HCT116 (cell line): ENCODE results near the gene BCL2L11. TPM values are rescaled to one million over a fixed set of nuclear protein-coding genes. Genes with fewer than 3 reads are reported as not detected.

ENCODE experiments used
- ATAC-seq: fragments of 200-7000 bp; cut with Tn5 transposase; 2 replicates; pipeline ENCODE4 v1.9.1; 2020; ENCODE audit warnings: mild to moderate bottlenecking, moderate library complexity
- BruUV-seq: library from RNA; stranded (reverse); fragments of 400-500 nt; replicated peaks from 2 replicates; lab custom pipeline; 2021; lab: Mats Ljungman, UMichigan
- CTCF ChIA-PET: fragments of 300-600 bp; sonication (Branson Sonifier 250); formaldehyde crosslinking; loops from one replicate; lab custom pipeline; 2021; ENCODE audit warnings: antibody characterized with exemption; lab: Charles Lee
- POLR2A ChIA-PET: fragments of 300-600, 350-600 bp; sonication (Branson Sonifier 250); formaldehyde crosslinking; loops from one replicate; lab custom pipeline; 2021; ENCODE audit warnings: antibody characterized with exemption; lab: Charles Lee
- RAD21 ChIA-PET, 2 experiments: fragments of 300-600 bp; sonication (Branson Sonifier 250); formaldehyde crosslinking; loops; one replicate each; lab custom pipeline; 2023; ENCODE audit warnings: low total read pairs in 2 of 2; ENCODE audit not compliant: uncharacterized antibody in 2 of 2, unreplicated experiment in 2 of 2, low non-redundant PET in 1 of 2; lab: Charles Lee
- DNase-seq: peaks from one replicate; pipeline ENCODE4 v3.0.0-alpha.2; 2010; ENCODE audit warnings: low read depth, low spot score
- H2AFZ ChIP-seq: fragments of 200-600 bp; shearing (Covaris generic), sonication (generic); 2 replicates; pipeline ENCODE4 v1.6.1; 2017; ENCODE audit warnings: low read depth, mixed run types, mixed read lengths, antibody characterized with exemption, low read length; ENCODE audit not compliant: poor library complexity, severe bottlenecking
- H3K27ac ChIP-seq: 2 replicates; pipeline ENCODE4 v1.5.1; 2012; ENCODE audit warnings: low read depth, low read length
- H3K27me3 ChIP-seq: fragments of 200-600 bp; sonication (generic); 2 replicates; pipeline ENCODE4 v1.6.1; 2016; ENCODE audit warnings: mixed run types, low read length, mixed read lengths; ENCODE audit not compliant: insufficient read depth
- H3K36me3 ChIP-seq, 2 experiments: fragments of 200-500 bp in 1 of 2; fragments of 200-600 bp in 1 of 2; sonication (Bioruptor generic) in 1 of 2; sonication (generic) in 1 of 2; 2 replicates each; pipeline versions ENCODE4 v1.5.1 to v1.6.1; 2014 to 2016; ENCODE audit warnings: low read length in 2 of 2, inconsistent platforms in 1 of 2, mixed read lengths in 1 of 2, mixed run types in 1 of 2; ENCODE audit not compliant: insufficient read depth in 2 of 2, control insufficient read depth in 1 of 2
- H3K4me1 ChIP-seq, 2 experiments: fragments of 200-600 bp in 1 of 2; sonication (generic) in 1 of 2; 2 replicates each; pipeline versions ENCODE4 v1.5.1 to v1.6.1; 2012 to 2017; ENCODE audit warnings: low read length in 2 of 2, inconsistent platforms in 1 of 2, mild to moderate bottlenecking in 1 of 2, mixed read lengths in 1 of 2, mixed run types in 1 of 2, moderate library complexity in 1 of 2; ENCODE audit not compliant: insufficient read depth in 2 of 2, control insufficient read depth in 1 of 2
- H3K4me2 ChIP-seq: fragments of 200-600 bp; sonication (generic); 2 replicates; pipeline ENCODE4 v1.6.1; 2017; ENCODE audit warnings: mixed run types, low read length, mixed read lengths
- H3K4me3 ChIP-seq, 2 experiments: fragments of 200-600 bp in 1 of 2; sonication (generic) in 1 of 2; replicated peaks in 1 of 2; 2 replicates each; pipeline ENCODE4 v1.5.1; 2011 to 2016; ENCODE audit warnings: low read length in 2 of 2, control low read depth in 1 of 2, low read depth in 1 of 2, mild to moderate bottlenecking in 1 of 2, mixed read lengths in 1 of 2, mixed run types in 1 of 2
- H3K79me2 ChIP-seq: fragments of 200-600 bp; sonication (generic); 2 replicates; pipeline ENCODE4 v1.6.1; 2017; ENCODE audit warnings: mild to moderate bottlenecking, mixed run types, low read length, moderate library complexity, mixed read lengths; ENCODE audit not compliant: insufficient read depth
- H3K9ac ChIP-seq: fragments of 200-600 bp; sonication (generic); 2 replicates; pipeline ENCODE4 v1.6.1; 2016; ENCODE audit warnings: low read length, mixed read lengths
- H3K9me2 ChIP-seq: fragments of 200-600 bp; sonication (generic), shearing (Covaris generic); 2 replicates; pipeline ENCODE4 v1.6.1; 2017; ENCODE audit warnings: mixed run types, mild to moderate bottlenecking, moderate library complexity; ENCODE audit not compliant: insufficient read depth
- H3K9me3 ChIP-seq, 2 experiments: fragments of 200-500 bp in 1 of 2; fragments of 200-600 bp in 1 of 2; sonication (Bioruptor generic) in 1 of 2; sonication (generic) in 1 of 2; 2 replicates each; pipeline ENCODE4 v1.6.1; 2014 to 2017; ENCODE audit warnings: low read length in 2 of 2, mixed read lengths in 2 of 2, inconsistent platforms in 1 of 2, low read depth in 1 of 2, mild to moderate bottlenecking in 1 of 2, mixed run types in 1 of 2, moderate library complexity in 1 of 2; ENCODE audit not compliant: control insufficient read depth in 1 of 2, insufficient read depth in 1 of 2
- H4K20me1 ChIP-seq: fragments of 200-600 bp; sonication (generic), shearing (Covaris generic); 2 replicates; pipeline ENCODE4 v1.6.1; 2017; ENCODE audit warnings: mixed run types, mild to moderate bottlenecking, moderate library complexity; ENCODE audit not compliant: insufficient read depth
- ATF3 ChIP-seq: IDR thresholded peaks from 2 replicates; pipeline ENCODE4 v1.6.1; 2012
- CEBPB ChIP-seq: IDR thresholded peaks from 2 replicates; pipeline ENCODE4 v1.6.1; 2012; ENCODE audit warnings: low read depth
- EGR1 ChIP-seq: IDR thresholded peaks from 2 replicates; pipeline ENCODE4 v1.6.1; 2012; ENCODE audit warnings: low read depth
- ELF1 ChIP-seq: IDR thresholded peaks from 2 replicates; pipeline ENCODE4 v1.6.1; 2012; ENCODE audit warnings: low read depth, borderline replicate concordance
- EZH2 ChIP-seq: fragments of 200-600 bp; sonication (generic); IDR thresholded peaks from 2 replicates; pipeline ENCODE4 v1.6.1; 2017; ENCODE audit warnings: antibody characterized with exemption, mixed run types
- EZH2phosphoT487 ChIP-seq: fragments of 200-600 bp; IDR thresholded peaks from 2 replicates; pipeline ENCODE4 v1.6.1; 2018; ENCODE audit warnings: antibody characterized with exemption, borderline replicate concordance
- FOSL1 ChIP-seq: IDR thresholded peaks from 2 replicates; pipeline ENCODE4 v1.6.1; 2012; ENCODE audit warnings: low read depth
- JUND ChIP-seq: IDR thresholded peaks from 2 replicates; pipeline ENCODE4 v1.6.1; 2012
- MAX ChIP-seq: IDR thresholded peaks from 2 replicates; pipeline ENCODE4 v1.6.1; 2012
- POLR2AphosphoS5 ChIP-seq: IDR thresholded peaks from 2 replicates; pipeline ENCODE4 v1.6.1; 2011; ENCODE audit warnings: mild to moderate bottlenecking, low read depth, low read length, moderate library complexity
- RAD21 ChIP-seq: IDR thresholded peaks from 2 replicates; pipeline ENCODE4 v1.6.1; 2012; ENCODE audit warnings: low read depth, mild to moderate bottlenecking
- REST ChIP-seq: IDR thresholded peaks from 2 replicates; pipeline ENCODE4 v1.6.1; 2012; ENCODE audit warnings: low read depth
- SIN3A ChIP-seq: IDR thresholded peaks from 2 replicates; pipeline ENCODE4 v1.6.1; 2012; ENCODE audit warnings: low read depth
- SRF ChIP-seq: IDR thresholded peaks from 2 replicates; pipeline ENCODE4 v1.6.1; 2012; ENCODE audit warnings: low read depth
- TCF7L2 ChIP-seq: IDR thresholded peaks from 2 replicates; pipeline ENCODE4 v1.7.0; 2011; ENCODE audit warnings: borderline replicate concordance, inconsistent platforms; ENCODE audit not compliant: insufficient read depth, insufficient read length; ENCODE audit errors: extremely low read depth
- ZBTB33 ChIP-seq: IDR thresholded peaks from 2 replicates; pipeline ENCODE4 v1.6.1; 2011; ENCODE audit warnings: mild to moderate bottlenecking, low read length, moderate library complexity; ENCODE audit not compliant: insufficient replicate concordance; ENCODE audit errors: extremely low read depth
- ZFX ChIP-seq: fragments of 450-650 bp; IDR thresholded peaks from 2 replicates; pipeline ENCODE4 v1.6.1; 2017
- ZNF274 ChIP-seq: fragments of 200-500 bp; sonication (Bioruptor generic); IDR thresholded peaks from 2 replicates; pipeline ENCODE4 v1.6.1; 2014; ENCODE audit warnings: mild to moderate bottlenecking, low read depth, low read length, inconsistent platforms
- intact Hi-C: fragments of 100-400 bp; cut with micrococcal nuclease; formaldehyde crosslinking; loops from 2 replicates; pipeline ENCODE4 v1.10.0; 2022
- total RNA-seq: library from RNA; stranded (reverse); gene quantifications from one replicate; pipeline ENCODE4 v1.2.1, GENCODE V29; 2021; ENCODE audit not compliant: unreplicated experiment

Gene BCL2L11
- total RNA-seq, 1 experiment from 2014 or later = 17.8 TPM

GRCh38 chr2:111120253-111121027 is at the start of gene BCL2L11 (continued):
- TF ChIP-seq EZH2 = no peak
- TF ChIP-seq SRF = no peak
- no peak for TF ChIP-seq SIN3A
- TF ChIP-seq MAX = no peak
- TF ChIP-seq EZH2phosphoT487 = no peak
- peak; percentile 93 for TF ChIP-seq POLR2AphosphoS5
- TF ChIP-seq ZFX = 0 out of 2 replicates have a peak, but pooled peaks have one; percentile 14
- no peak for TF ChIP-seq JUND
- TF ChIP-seq FOSL1 = no peak

GRCh38 chr2:111071600-111072171 is 49.0 kb upstream of the BCL2L11 start:
- ChIA-PET CTCF (interaction anchor here (1.2 kb wide), 1 partner anchor 12 kb away, joined by 3 read pairs; no protein-coding TSS in a partner anchor), RAD21 (no interaction called here), POLR2A (no interaction called here)
- no peaks in the 10 kb centered on the region for H4K20me1 ChIP-seq
- H3K9ac ChIP-seq = no peak overlapping the region
- no peak overlapping the region for H2AFZ ChIP-seq
- H3K27me3 ChIP-seq = no peaks in the 10 kb centered on the region
- no peak overlapping the region for H3K4me3 ChIP-seq
- H3K9me2 ChIP-seq = no peaks in the 10 kb centered on the region
- intact Hi-C loops = no loop called here
- peak overlapping the region; percentile 37 for H3K4me2 ChIP-seq
- no TSS peak for BruUV-seq
- H3K79me2 ChIP-seq = no peaks in the 10 kb centered on the region
- peaks cover 0 to 6% of the 10 kb centered on the region in 2 experiments; a peak in 1 of 4 replicates for H3K9me3 ChIP-seq
- DNase-seq (no peak), ATAC-seq (peak; percentile 51; the same call in 1 of the 2 replicates)
- H3K27ac ChIP-seq = peak overlapping the region; percentile 21
- no peaks in the 10 kb centered on the region for H3K36me3 ChIP-seq
- peaks cover 47 to 53% of the 10 kb centered on the region in 2 experiments for H3K4me1 ChIP-seq
- TF ChIP-seq ATF3 = no peak
- TF ChIP-seq POLR2AphosphoS5 = no peak
- TF ChIP-seq RAD21 = no peak
- no peak for TF ChIP-seq REST
- TF ChIP-seq ELF1 = no peak
- no peak for TF ChIP-seq JUND
- TF ChIP-seq ZNF274 = no peak
- TF ChIP-seq SRF = no peak
- TF ChIP-seq EZH2 = no peak
- no peak for TF ChIP-seq EZH2phosphoT487
- no peak for TF ChIP-seq EGR1
- no peak for TF ChIP-seq TCF7L2
- no peak for TF ChIP-seq CEBPB
- no peak for TF ChIP-seq ZBTB33
- no peak for TF ChIP-seq MAX
